Stimulated activated CD4-positive, alpha-beta T cell treated with anti-CD3 and anti-CD28 coated beads, Interleukin-15, amount 100 ng/mL, for 24 hours (primary cell): ENCODE results near the gene EBI3.
"Not testable (repeated sequence)": the region's sequence is repeated elsewhere in the genome, so short reads cannot be mapped to it uniquely, and the experiment has no call there.

Experiments
- DNase-seq: peaks from one replicate; pipeline ENCODE4 v3.0.0-alpha.2; 2020

Gene EBI3

DNA sequence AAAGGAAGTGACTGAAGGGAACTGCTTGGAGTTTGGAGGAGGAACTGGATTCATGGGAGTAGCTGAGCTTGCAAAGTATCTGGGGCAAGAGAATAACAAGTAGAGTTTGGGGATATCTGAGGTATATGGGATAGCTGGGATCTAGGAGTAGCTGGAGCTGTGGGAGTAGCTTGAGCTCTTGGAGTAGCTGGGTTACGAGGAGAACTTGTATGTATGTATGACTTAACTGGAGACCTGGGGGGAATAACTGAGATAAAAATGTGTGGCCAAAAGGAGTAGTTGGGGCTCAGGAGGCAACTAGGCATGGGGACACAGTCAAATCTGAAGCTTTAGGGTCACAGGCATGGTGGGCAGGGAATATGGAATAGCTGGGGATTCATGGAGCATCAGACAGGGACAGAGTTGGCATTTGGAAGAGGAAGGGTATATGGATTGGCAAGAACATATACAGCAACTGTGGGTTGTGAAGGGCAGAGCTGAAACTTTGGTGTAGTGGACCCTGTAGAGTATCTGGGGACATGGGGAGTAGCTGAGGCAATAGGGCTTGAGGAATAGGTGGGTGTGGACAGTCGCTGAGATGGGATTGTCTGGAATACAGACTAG is 28.3 kb upstream of the EBI3 start:
- DNase-seq: no peak

DNA sequence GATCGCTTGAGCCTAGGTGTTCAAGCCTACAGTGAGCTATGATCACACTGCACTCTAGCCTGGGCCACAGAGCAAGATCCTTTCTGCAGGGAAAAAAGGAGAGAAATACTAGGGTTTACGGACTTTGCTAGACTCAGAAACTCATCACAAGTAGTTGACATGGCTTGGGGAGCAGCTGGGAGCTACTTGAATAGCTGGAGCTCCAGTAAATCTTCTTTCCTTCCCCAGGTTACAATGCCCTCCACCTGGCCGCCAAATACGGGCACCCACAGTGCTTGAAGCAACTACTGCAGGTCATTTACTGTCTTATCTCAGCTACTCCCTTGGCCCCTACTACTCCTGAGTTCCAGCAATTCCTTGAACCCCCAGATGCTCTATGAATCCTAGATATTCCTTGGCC is 27.5 kb upstream of the EBI3 start:
- DNase-seq: no peak

DNA sequence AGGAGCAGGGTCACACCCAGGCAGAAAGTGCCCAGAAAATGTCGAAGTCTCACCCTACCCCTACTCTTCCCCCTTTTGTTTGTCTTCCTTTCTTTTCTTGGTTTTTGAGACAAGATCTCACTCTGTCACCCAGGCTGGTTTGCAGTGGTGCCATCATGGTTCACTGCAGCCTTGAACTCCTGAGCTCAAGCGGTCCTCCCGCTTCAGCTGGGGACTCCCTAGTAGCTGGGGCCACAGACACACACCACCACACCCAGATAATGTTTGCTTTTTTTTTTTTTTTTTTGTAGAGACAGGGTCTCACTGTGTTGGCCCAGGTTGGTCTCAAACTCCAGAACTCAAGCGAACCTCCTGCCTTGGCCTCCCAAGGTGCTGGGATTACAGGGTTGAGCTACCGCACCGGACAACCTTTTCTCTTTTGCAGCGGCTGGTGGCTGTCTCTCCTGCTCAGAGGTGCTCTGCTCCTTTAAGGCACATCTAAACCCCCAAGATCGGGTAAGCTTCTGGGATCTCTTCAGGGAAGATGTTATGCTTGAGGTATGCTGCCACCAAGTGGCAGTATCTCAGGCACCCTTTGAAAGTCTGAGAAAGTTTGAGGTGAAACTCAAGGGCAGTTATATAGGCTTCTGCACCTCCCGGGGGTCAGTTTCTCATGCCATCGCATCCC is 22.4 kb upstream of the EBI3 start:
- no peak for DNase-seq

GRCh38 chr19:4208385-4209094 is 20.8 kb upstream of the EBI3 start:
- DNase-seq: peak; percentile 29

DNA sequence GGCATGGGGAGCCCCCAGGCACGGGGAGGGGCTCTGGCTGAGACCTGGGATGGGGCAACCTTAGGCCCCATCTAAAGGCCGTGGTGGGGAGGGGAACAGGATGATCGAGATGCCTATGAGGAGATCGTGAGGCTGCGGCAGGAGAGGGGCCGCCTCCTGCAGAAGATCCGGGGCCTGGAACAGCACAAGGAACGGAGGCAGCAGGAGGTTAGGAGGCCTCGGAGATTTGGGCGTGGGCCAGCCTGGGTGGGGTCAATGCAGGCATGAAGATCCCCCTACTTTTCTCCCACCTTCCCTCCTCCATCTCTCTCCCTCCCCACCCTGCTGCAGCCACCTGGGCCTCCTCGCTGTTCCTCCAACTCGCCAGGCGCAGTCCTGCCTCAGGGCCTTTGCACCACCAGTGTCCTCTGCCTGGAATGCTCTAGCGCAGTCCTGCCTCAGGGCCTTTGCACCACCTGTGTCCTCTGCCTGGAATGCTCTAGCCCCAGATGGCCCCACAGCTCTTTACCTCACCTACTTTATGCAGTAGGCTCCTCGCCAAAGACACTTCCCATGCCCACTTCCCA is 19.1 kb upstream of the EBI3 start:
- DNase-seq: no peak

- no peak for DNase-seq
These were observed 16.2 kb upstream of the EBI3 start for GRCh38 chr19:4213116-4213515.

- no peak for DNase-seq
These were observed 13.5 kb upstream of the EBI3 start for GRCh38 chr19:4215807-4216206.

DNA sequence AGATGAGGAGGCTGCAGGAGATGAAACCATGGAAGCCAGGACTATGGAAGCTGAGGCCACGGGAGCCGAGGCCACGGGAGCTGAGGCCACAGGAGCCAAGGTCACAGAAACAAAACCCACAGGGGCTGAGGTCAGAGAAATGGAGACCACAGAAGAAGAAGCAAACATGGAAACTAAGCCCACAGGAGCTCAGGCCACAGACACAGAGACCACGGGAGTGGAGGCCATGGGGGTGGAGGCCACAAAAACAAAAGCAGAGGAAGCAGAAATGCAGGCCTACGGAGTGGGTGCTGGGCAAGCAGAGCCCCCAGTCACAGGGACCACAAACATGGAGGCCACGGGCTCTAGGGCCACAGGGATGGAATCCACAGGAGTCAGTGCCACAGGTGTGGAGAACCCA is 12.5 kb upstream of the EBI3 start:
- no peak for DNase-seq

GRCh38 chr19:4217429-4218264 is 11.7 kb upstream of the EBI3 start:
- DNase-seq: no peak

- not testable (repeated sequence) for DNase-seq
These were observed 10.8 kb upstream of the EBI3 start for GRCh38 chr19:4218523-4218922.

DNA sequence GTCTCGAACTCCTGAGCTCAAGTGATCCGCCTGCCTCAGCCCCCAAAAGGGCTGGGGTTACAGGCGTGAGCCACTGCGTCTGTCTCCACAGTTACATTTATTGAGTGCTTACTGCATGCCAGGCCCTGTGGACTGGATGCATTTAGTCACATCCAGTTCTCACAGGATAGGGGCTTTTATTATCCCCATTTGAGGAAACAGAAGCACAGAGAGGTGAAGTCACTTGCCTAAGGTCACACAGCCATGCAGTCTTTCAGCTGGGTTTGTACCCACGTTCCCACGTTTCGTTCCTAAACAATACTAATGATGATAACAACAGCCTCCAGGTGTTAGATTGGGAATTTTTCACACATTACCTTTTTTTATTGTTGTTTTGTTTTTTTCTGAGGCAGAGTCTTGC is 9.1 kb upstream of the EBI3 start:
- no peak for DNase-seq

DNA sequence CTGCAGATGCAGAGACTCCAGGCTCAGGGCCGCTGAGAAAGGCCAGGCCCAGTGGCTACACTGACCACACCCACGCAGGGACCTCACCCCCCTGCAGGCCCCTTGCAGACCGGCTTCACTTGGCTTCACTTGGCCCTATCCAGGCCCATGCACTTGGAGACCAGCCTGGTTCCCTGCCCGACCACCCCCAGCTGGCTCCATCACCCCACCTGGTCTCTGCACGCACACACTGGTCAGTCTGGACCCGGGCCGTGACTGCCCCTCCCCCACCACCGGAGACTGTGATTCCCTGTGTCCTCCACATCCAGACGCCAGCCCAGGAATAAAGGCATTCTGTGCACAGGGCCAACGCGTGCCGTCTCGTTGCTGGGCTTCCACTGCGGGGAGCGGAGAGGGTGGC is 4.9 kb upstream of the EBI3 start:
- DNase-seq: no peak

DNA sequence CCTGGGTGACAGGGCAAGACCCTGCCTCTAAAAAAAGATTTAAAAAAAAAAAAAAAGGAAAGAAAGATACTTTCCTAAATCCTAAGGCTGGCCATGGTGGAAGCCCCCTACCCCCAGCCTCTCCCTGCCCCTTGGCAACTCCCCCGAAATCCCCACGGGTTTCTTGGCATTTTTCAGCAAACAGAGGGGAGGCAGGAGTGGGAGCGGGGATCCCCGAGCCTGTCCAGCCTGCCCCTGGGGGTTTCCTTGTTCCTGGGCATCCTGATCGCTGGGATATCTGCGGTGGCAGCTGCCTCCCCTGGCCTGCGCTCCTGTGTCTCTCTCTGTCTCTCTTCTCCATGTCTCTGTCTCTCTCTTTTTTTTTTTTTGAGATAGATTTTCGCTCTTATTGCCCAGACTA is 3.4 kb upstream of the EBI3 start:
- no peak for DNase-seq

GRCh38 chr19:4227771-4228170 is 1.6 kb upstream of the EBI3 start:
- no peak for DNase-seq

GRCh38 chr19:4228765-4229178 is 551 bp upstream of the EBI3 start:
- DNase-seq: no peak

GRCh38 chr19:4230237-4230636 is 914 bp downstream of the EBI3 start:
- not testable (repeated sequence) for DNase-seq

GRCh38 chr19:4231521-4231920 is 2.2 kb downstream of the EBI3 start:
- DNase-seq: not testable (repeated sequence)

- DNase-seq: not testable (repeated sequence)
These were observed 2.8 kb downstream of the EBI3 start for GRCh38 chr19:4232139-4232538.

- DNase-seq: no peak
These were observed 3.4 kb downstream of the EBI3 start for GRCh38 chr19:4232614-4233281.

- peak; percentile 83 for DNase-seq
These were observed 4.0 kb downstream of the EBI3 start for GRCh38 chr19:4233282-4233853.

GRCh38 chr19:4234142-4234861 is 5.0 kb downstream of the EBI3 start:
- DNase-seq: no peak

- DNase-seq: no peak
These were observed 5.5 kb downstream of the EBI3 start for GRCh38 chr19:4234862-4235201.
